HepG2 (cell line): ENCODE data around the gene TNFAIP2. TPM values are rescaled to one million over a fixed set of nuclear protein-coding genes. Genes with fewer than 3 reads are reported as not detected.
A peak's percentile ranks its signal among the peaks of the same experiment; 100 is the strongest.

ENCODE experiments used
- ATAC-seq: fragments of 200-7000 bp; cut with Tn5 transposase; 3 replicates; pipeline ENCODE4 v1.9.1; 2020; ENCODE audit warnings: mild to moderate bottlenecking, moderate library complexity
- BruUV-seq: library from RNA; stranded (reverse); fragments of 400-500 nt; replicated peaks from 2 replicates; lab custom pipeline; 2021; lab: Mats Ljungman, UMichigan
- CTCF ChIA-PET: fragments of 300-600 bp; formaldehyde crosslinking; extraction: SDS; loops from one replicate; lab custom pipeline; 2021; ENCODE audit warnings: low total read pairs, inconsistent platforms, low intra/inter-chr PET ratio; lab: Yijun Ruan, JAX
- POLR2A ChIA-PET: fragments of 350-600 bp; sonication (Branson Sonifier 250); formaldehyde crosslinking; loops from one replicate; lab custom pipeline; 2020; ENCODE audit warnings: antibody characterized with exemption, inconsistent platforms; lab: Yijun Ruan, JAX
- DNase-seq: peaks from one replicate; pipeline ENCODE4 v3.0.0-alpha.2; 2015; ENCODE audit warnings: low spot score
- FAIRE-seq: peaks from 3 replicates; lab custom pipeline; 2011; peaks lifted over from hg19 to GRCh38; lab: Jason Lieb, UNC
- H2AFZ ChIP-seq: one replicate; pipeline ENCODE4 v1.6.1; 2011; ENCODE audit warnings: low read length, inconsistent platforms
- H3K27ac ChIP-seq: fragments of 300-600 bp; 3 replicates; pipeline ENCODE4 v1.8.0; 2011; ENCODE audit warnings: mixed run types, mild to moderate bottlenecking, mixed read lengths, low read length, inconsistent platforms; ENCODE audit not compliant: insufficient read depth; ENCODE audit errors: extremely low read length
- H3K27me3 ChIP-seq, 2 experiments: fragments of 200-600 bp in 1 of 2; 2 replicates in 1 of 2; 3 replicates in 1 of 2; pipeline versions ENCODE4 v1.6.0 to v1.8.0; 2011; ENCODE audit warnings: low read length in 2 of 2, mild to moderate bottlenecking in 2 of 2, moderate library complexity in 2 of 2, inconsistent platforms in 1 of 2; ENCODE audit not compliant: insufficient read depth in 2 of 2, control insufficient read depth in 1 of 2
- H3K36me3 ChIP-seq, 2 experiments: fragments of 200-600 bp in 1 of 2; replicated peaks in 1 of 2; 2 replicates in 1 of 2; 3 replicates in 1 of 2; pipeline versions ENCODE4 v1.5.1 to v1.8.0; 2011; ENCODE audit warnings: low read length in 2 of 2, inconsistent platforms in 1 of 2; ENCODE audit not compliant: insufficient read depth in 2 of 2, control insufficient read depth in 1 of 2
- H3K4me1 ChIP-seq: 2 replicates; pipeline ENCODE4 v1.5.1; 2012; ENCODE audit warnings: low read length, inconsistent platforms; ENCODE audit not compliant: insufficient read depth
- H3K4me2 ChIP-seq: 2 replicates; pipeline ENCODE4 v1.6.0; 2011; ENCODE audit warnings: low read depth, low read length, inconsistent platforms
- H3K4me3 ChIP-seq, 3 experiments: fragments of 200-600 bp in 1 of 3; sonication (generic), shearing (Covaris generic) in 1 of 3; replicated peaks in 1 of 3; 2 replicates each; pipeline ENCODE4 v1.5.1; 2011 to 2016; ENCODE audit warnings: low read length in 3 of 3, inconsistent platforms in 2 of 3, low read depth in 2 of 3, mild to moderate bottlenecking in 2 of 3, control low read depth in 1 of 3, mixed read lengths in 1 of 3; ENCODE audit not compliant: insufficient read depth in 1 of 3
- H3K79me2 ChIP-seq: one replicate; pipeline ENCODE4 v1.6.1; 2011; ENCODE audit warnings: low read length, inconsistent platforms; ENCODE audit not compliant: insufficient read depth
- H3K9ac ChIP-seq: 2 replicates; pipeline ENCODE4 v1.6.0; 2011; ENCODE audit warnings: mild to moderate bottlenecking, low read depth, low read length, inconsistent platforms; ENCODE audit not compliant: insufficient read depth
- H3K9me3 ChIP-seq: 2 replicates; pipeline ENCODE4 v1.5.1; 2012; ENCODE audit warnings: mild to moderate bottlenecking, low read length
- H4K20me1 ChIP-seq: 2 replicates; pipeline ENCODE4 v1.6.0; 2011; ENCODE audit warnings: inconsistent platforms, mild to moderate bottlenecking, low read length, moderate library complexity; ENCODE audit not compliant: insufficient read depth
- ATF6 ChIP-seq: sonication (generic); formaldehyde crosslinking; conservative IDR thresholded peaks from 2 replicates; pipeline ENCODE4 v1.4.0; 2020; ENCODE audit warnings: missing genetic modification reagents
- CCDC6 ChIP-seq: sonication (generic); formaldehyde crosslinking; IDR thresholded peaks from 2 replicates; pipeline ENCODE4 v1.8.1; 2022; ENCODE audit warnings: mild to moderate bottlenecking, missing genetic modification reagents, moderate library complexity
- CEBPG ChIP-seq: IDR thresholded peaks from 2 replicates; pipeline ENCODE4 v1.6.1; 2016
- FOXM1 ChIP-seq: sonication (generic); formaldehyde crosslinking; IDR thresholded peaks from 2 replicates; pipeline ENCODE4 v1.5.0; 2020; ENCODE audit warnings: missing genetic modification reagents
- GABPB1 ChIP-seq: IDR thresholded peaks from 2 replicates; pipeline ENCODE4 v1.6.1; 2016; ENCODE audit warnings: mild to moderate bottlenecking, missing genetic modification reagents, moderate library complexity, missing compliant biosample characterization
- HBP1 ChIP-seq: IDR thresholded peaks from 2 replicates; pipeline ENCODE4 v1.6.1; 2016; ENCODE audit warnings: low read depth, control low read depth
- HDAC1 ChIP-seq: sonication (generic); formaldehyde crosslinking; IDR thresholded peaks from 2 replicates; pipeline ENCODE4 v1.5.1; 2020; ENCODE audit warnings: mild to moderate bottlenecking, missing genetic modification reagents
- HMG20B ChIP-seq: conservative IDR thresholded peaks from 2 replicates; pipeline ENCODE4 v1.6.1; 2016; ENCODE audit warnings: missing genetic modification reagents, missing compliant biosample characterization
- HOXA5 ChIP-seq: sonication (generic); formaldehyde crosslinking; IDR thresholded peaks from 2 replicates; pipeline ENCODE4 v1.4.0; 2020; ENCODE audit warnings: missing genetic modification reagents
- HOXD1 ChIP-seq: sonication (generic); formaldehyde crosslinking; IDR thresholded peaks from 2 replicates; pipeline ENCODE4 v1.5.0; 2020; ENCODE audit warnings: missing genetic modification reagents
- KDM5B ChIP-seq: sonication (generic); formaldehyde crosslinking; IDR thresholded peaks from 2 replicates; pipeline ENCODE4 v1.4.0; 2020; ENCODE audit warnings: missing genetic modification reagents, mild to moderate bottlenecking, borderline replicate concordance
- MEIS2 ChIP-seq: sonication (generic); formaldehyde crosslinking; IDR thresholded peaks from 2 replicates; pipeline ENCODE4 v1.9.0; 2021; ENCODE audit warnings: mild to moderate bottlenecking, missing genetic modification reagents
- NKX3-1 ChIP-seq: sonication (generic); formaldehyde crosslinking; IDR thresholded peaks from 2 replicates; pipeline ENCODE4 v1.5.0; 2020; ENCODE audit warnings: missing genetic modification reagents
- NRL ChIP-seq: sonication (generic); formaldehyde crosslinking; IDR thresholded peaks from 2 replicates; pipeline ENCODE4 v1.5.0; 2020; ENCODE audit warnings: missing genetic modification reagents, mild to moderate bottlenecking, moderate library complexity, borderline replicate concordance
- PBX2 ChIP-seq: IDR thresholded peaks from 2 replicates; pipeline ENCODE4 v1.6.1; 2016; ENCODE audit warnings: control low read depth
- PCBP2 ChIP-seq: fragments of 200-400 bp; formaldehyde crosslinking; optimal IDR thresholded peaks from 2 replicates; pipeline ENCODE3; 2018; ENCODE audit warnings: low read length, low read depth; ENCODE audit not compliant: poor library complexity, severe bottlenecking
- PHF21A ChIP-seq: sonication (generic); formaldehyde crosslinking; IDR thresholded peaks from 2 replicates; pipeline ENCODE4 v1.5.0; 2020; ENCODE audit warnings: mild to moderate bottlenecking, missing genetic modification reagents
- WIZ ChIP-seq: sonication (generic); formaldehyde crosslinking; IDR thresholded peaks from 2 replicates; pipeline ENCODE4 v1.5.1; 2020; ENCODE audit warnings: mild to moderate bottlenecking, missing genetic modification reagents
- ZNF605 ChIP-seq: sonication (generic); formaldehyde crosslinking; IDR thresholded peaks from 2 replicates; pipeline ENCODE4 v1.8.0; 2022; ENCODE audit warnings: mild to moderate bottlenecking, missing genetic modification reagents
- ZNF740 ChIP-seq: sonication (generic); formaldehyde crosslinking; IDR thresholded peaks from 2 replicates; pipeline ENCODE4 v1.4.0; 2020; ENCODE audit warnings: missing genetic modification reagents
- ZNF891 ChIP-seq: sonication (generic); formaldehyde crosslinking; IDR thresholded peaks from 2 replicates; pipeline ENCODE4 v1.5.0; 2020; ENCODE audit warnings: mild to moderate bottlenecking, missing genetic modification reagents
- WGBS: methylation state at CpG from one replicate; pipeline ENCODE4 v1.1.6; 2017; ENCODE audit warnings: low lambda C conversion rate; 5-methylcytosine and 5-hydroxymethylcytosine counted together
- in situ Hi-C: cut with HindIII; loops from 2 replicates; pipeline ENCODE4 v1.10.0; 2017; ENCODE audit warnings: low pct_unique_long_range_greater_than_20kb; ENCODE audit not compliant: extremely low pct_ligation_motif_present
- intact Hi-C: fragments of 100-400 bp; cut with micrococcal nuclease; formaldehyde crosslinking; loops from one replicate; pipeline ENCODE4 v1.10.0; 2022; ENCODE audit not compliant: unreplicated experiment
- polyA plus RNA-seq, 8 experiments: library from polyadenylated mRNA; depleted of rRNA in 3 of 8; stranded (reverse) in 7 of 8; unstranded in 1 of 8; fragments of >200 nt; fragmentation: Illumina TruSeq in 4 of 8; extraction: Trizol in 4 of 8; gene quantifications; 2 replicates each; pipeline versions ENCODE4 v1.2.1 to v1.2.3, GENCODE V29; 2011 to 2016; ENCODE audit warnings: low read depth in 4 of 8, missing spikeins in 1 of 8, mixed read lengths in 1 of 8; ENCODE audit not compliant: insufficient read depth in 1 of 8
- total RNA-seq, 5 experiments: library from RNA; depleted of rRNA; stranded (reverse); fragments of >200 nt; fragmentation: Illumina TruSeq; extraction: Trizol; gene quantifications; 2 replicates each; pipeline ENCODE4 v1.2.3, GENCODE V29; 2016; ENCODE audit warnings: low read depth in 1 of 5

The TNFAIP2 gene
- total and polyA plus RNA-seq, 2 of the 13 experiments (the other 11 are each of a cell fraction or from before 2014, with no cell fraction given) = 0.46 to 1.5 TPM

- in situ Hi-C loops = no loop called here
- no peak overlapping the region for H2AFZ ChIP-seq
- no peaks in the 10 kb centered on the region; the same call in 1 of the 2 replicates for H4K20me1 ChIP-seq
- DNase-seq (peak; percentile 74), FAIRE-seq (no peak), ATAC-seq (peak; percentile 26)
- 3% methylated on average over 15 of the region's 23 CpGs for WGBS
- no peak overlapping the region for H3K27ac ChIP-seq
- intact Hi-C loops = no loop called here
- BruUV-seq = no TSS peak
- no peaks in the 10 kb centered on the region for H3K9me3 ChIP-seq
- POLR2A ChIA-PET = no interaction called here
- CTCF ChIA-PET = no interaction called here
- peak overlapping the region; percentile 70 for H3K4me2 ChIP-seq
- peaks cover 48% of the 10 kb centered on the region for H3K4me1 ChIP-seq
- H3K4me3 ChIP-seq = peak overlapping the region in 1 of 3 experiments; percentile 37; a peak in 1 of 6 replicates
- H3K79me2 ChIP-seq = no peaks in the 10 kb centered on the region
- no peak overlapping the region for H3K9ac ChIP-seq
- H3K36me3 ChIP-seq = no peaks in the 10 kb centered on the region
- H3K27me3 ChIP-seq = peaks cover 1 to 51% of the 10 kb centered on the region in 2 experiments; a peak in 4 of 5 replicates
- TF ChIP-seq NKX3-1 (CRISPR knock-in tag) (no peak), HOXA5 (CRISPR knock-in tag) (peak; percentile 100), HMG20B (CRISPR knock-in tag) (no peak), HDAC1 (CRISPR knock-in tag) (0 out of 2 replicates have a peak, but pooled peaks have one; percentile 23), WIZ (CRISPR knock-in tag) (no peak), PHF21A (CRISPR knock-in tag) (no peak), ZNF891 (peak; percentile 46; the same call in 1 of the 2 replicates), ATF6 (CRISPR knock-in tag) (no peak), KDM5B (CRISPR knock-in tag) (0 out of 2 replicates have a peak, but pooled peaks have one; percentile 27), HBP1 (CRISPR knock-in tag) (no peak), HOXD1 (CRISPR knock-in tag) (peak; percentile 100), CCDC6 (CRISPR knock-in tag) (no peak), PCBP2 (peak; percentile 58), GABPB1 (CRISPR knock-in tag) (peak; percentile 10; the same call in 1 of the 2 replicates), ZNF740 (0 out of 2 replicates have a peak, but pooled peaks have one; percentile 57), CEBPG (CRISPR knock-in tag) (peak; percentile 37), ZNF605 (CRISPR knock-in tag) (no peak), NRL (CRISPR knock-in tag) (peak; percentile 27; the same call in 1 of the 2 replicates), PBX2 (CRISPR knock-in tag) (peak; percentile 83), FOXM1 (CRISPR knock-in tag) (no peak), MEIS2 (peak; percentile 100)
These were observed 1.2 kb upstream of the TNFAIP2 start for GRCh38 chr14:103121846-103122584.
